Neural cell (in vitro differentiated cells): ENCODE data around the gene CDKL4. TPM values are rescaled to one million over a fixed set of nuclear protein-coding genes. Genes with fewer than 3 reads are reported as not detected.

Source experiments
- H2AFZ ChIP-seq: fragments of 200-600, 300-800 bp; sonication (generic), shearing (Covaris generic); 2 replicates; pipeline ENCODE4 v1.6.0; 2014; ENCODE audit warnings: low read depth, mild to moderate bottlenecking, antibody characterized with exemption, low read length, moderate library complexity
- H3F3A ChIP-seq: fragments of 200-600 bp; shearing (Covaris generic); 2 replicates; pipeline ENCODE4 v1.6.1; 2016; ENCODE audit warnings: mild to moderate bottlenecking, moderate library complexity, mixed read lengths, antibody characterized with exemption, low read length; ENCODE audit not compliant: insufficient read depth, poor library complexity, severe bottlenecking
- H3K27ac ChIP-seq: fragments of 200-600, 300-800 bp; sonication (generic), shearing (Covaris generic); 2 replicates; pipeline ENCODE4 v1.5.1; 2014; ENCODE audit warnings: mild to moderate bottlenecking, low read length, moderate library complexity
- H3K27me3 ChIP-seq: fragments of 300-800, 200-600 bp; sonication (generic), shearing (Covaris generic); 2 replicates; pipeline ENCODE4 v1.6.0; 2014; ENCODE audit warnings: mild to moderate bottlenecking, low read depth, low read length, moderate library complexity; ENCODE audit not compliant: insufficient read depth
- H3K36me3 ChIP-seq: fragments of 300-800, 200-600 bp; sonication (generic), shearing (Covaris generic); 2 replicates; pipeline ENCODE4 v1.5.1; 2014; ENCODE audit warnings: mild to moderate bottlenecking, antibody characterized with exemption, low read length, moderate library complexity; ENCODE audit not compliant: insufficient read depth
- H3K4me2 ChIP-seq: fragments of 300-800, 200-600 bp; sonication (generic), shearing (Covaris generic); 2 replicates; pipeline ENCODE4 v1.6.0; 2014; ENCODE audit warnings: mild to moderate bottlenecking, low read length
- H3K4me3 ChIP-seq: fragments of 300-800, 200-600 bp; sonication (generic), shearing (Covaris generic); 2 replicates; pipeline ENCODE4 v1.5.1; 2014; ENCODE audit warnings: mild to moderate bottlenecking, low read length, moderate library complexity
- H3K79me2 ChIP-seq: fragments of 200-600 bp; shearing (Covaris generic); replicated peaks from 2 replicates; pipeline ENCODE4 v1.6.0; 2014; ENCODE audit warnings: mild to moderate bottlenecking, low read length, moderate library complexity; ENCODE audit not compliant: insufficient read depth
- H3K9ac ChIP-seq: fragments of 300-800, 200-600 bp; sonication (generic), shearing (Covaris generic); 2 replicates; pipeline ENCODE4 v1.6.1; 2016; ENCODE audit warnings: mild to moderate bottlenecking, low read length, mixed read lengths
- H3K9me2 ChIP-seq: fragments of 200-600 bp; shearing (Covaris generic); 2 replicates; pipeline ENCODE4 v1.6.1; 2016; ENCODE audit warnings: mild to moderate bottlenecking, low read length, mixed read lengths; ENCODE audit not compliant: insufficient read depth
- H3K9me3 ChIP-seq: fragments of 200-600, 300-800 bp; sonication (generic), shearing (Covaris generic); 2 replicates; pipeline ENCODE4 v1.6.1; 2016; ENCODE audit warnings: mild to moderate bottlenecking, mixed run types, low read length, moderate library complexity, mixed read lengths
- H4K20me1 ChIP-seq: fragments of 200-600 bp; shearing (Covaris generic); 2 replicates; pipeline ENCODE4 v1.6.1; 2016; ENCODE audit warnings: mild to moderate bottlenecking, mixed run types; ENCODE audit not compliant: insufficient read depth
- CTCF ChIP-seq: fragments of 450-650 bp; IDR thresholded peaks from 2 replicates; pipeline ENCODE4 v1.5.1; 2014; ENCODE audit warnings: antibody characterized with exemption, mild to moderate bottlenecking, moderate library complexity; ENCODE audit not compliant: poor library complexity, severe bottlenecking
- EP300 ChIP-seq: fragments of 450-650 bp; conservative IDR thresholded peaks from 2 replicates; pipeline ENCODE4 v1.6.1; 2014; ENCODE audit warnings: antibody characterized with exemption, mild to moderate bottlenecking, moderate library complexity; ENCODE audit not compliant: poor library complexity, severe bottlenecking
- EZH2 ChIP-seq: fragments of 200-600, 300-800 bp; shearing (Covaris generic), sonication (generic); IDR thresholded peaks from 2 replicates; pipeline ENCODE4 v1.6.1; 2014; ENCODE audit warnings: antibody characterized with exemption, low read length, borderline replicate concordance, mild to moderate bottlenecking; ENCODE audit not compliant: insufficient read depth, poor library complexity, severe bottlenecking
- MXI1 ChIP-seq: fragments of 450-650 bp; conservative IDR thresholded peaks from 2 replicates; pipeline ENCODE4 v1.6.1; 2014; ENCODE audit warnings: antibody characterized with exemption, mild to moderate bottlenecking; ENCODE audit not compliant: poor library complexity, severe bottlenecking
- POLR2AphosphoS5 ChIP-seq: IDR thresholded peaks from 2 replicates; pipeline ENCODE4 v1.6.1; 2012
- RAD21 ChIP-seq: fragments of 450-650 bp; conservative IDR thresholded peaks from 2 replicates; pipeline ENCODE4 v1.6.1; 2014; ENCODE audit warnings: antibody characterized with exemption, mild to moderate bottlenecking, moderate library complexity
- REST ChIP-seq: IDR thresholded peaks from 2 replicates; pipeline ENCODE4 v1.6.1; 2012; ENCODE audit warnings: borderline replicate concordance
- SMC3 ChIP-seq: fragments of 450-650 bp; conservative IDR thresholded peaks from 2 replicates; pipeline ENCODE4 v1.6.1; 2014; ENCODE audit warnings: antibody characterized with exemption, mild to moderate bottlenecking, moderate library complexity; ENCODE audit not compliant: poor library complexity
- TAF1 ChIP-seq: IDR thresholded peaks from 2 replicates; pipeline ENCODE4 v1.6.1; 2012; ENCODE audit warnings: low read depth
- polyA plus RNA-seq: library from polyadenylated mRNA; depleted of rRNA; stranded (reverse); fragments of >200 nt; gene quantifications from 2 replicates; pipeline ENCODE4 v1.2.3, GENCODE V29; 2014

The CDKL4 gene
- polyA plus RNA-seq, 1 donor from 2014 or later = not detected

DNA sequence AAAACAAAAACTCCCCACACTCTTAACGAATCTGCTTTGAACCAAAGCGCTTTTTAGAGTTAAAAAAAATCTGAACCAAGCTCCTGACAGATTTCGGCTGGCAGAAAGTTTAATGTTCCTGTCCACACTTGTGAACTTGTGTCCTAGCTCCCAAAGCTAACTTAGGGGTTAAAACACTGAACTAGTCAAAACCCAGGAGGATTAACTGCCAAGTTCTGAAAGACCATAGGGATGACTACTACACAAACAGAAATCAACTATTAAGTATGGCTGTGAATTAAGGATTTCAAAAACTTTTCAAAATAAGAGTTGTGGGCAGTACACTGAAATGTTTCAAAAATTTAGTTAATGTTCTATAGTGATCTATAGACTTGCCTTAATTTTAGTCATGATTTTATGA lies 26.2 kb upstream of the CDKL4 start:
- H3K27me3 ChIP-seq = no peaks in the 10 kb centered on the region
- H3K9me3 ChIP-seq = no peaks in the 10 kb centered on the region
- H3F3A ChIP-seq = no peaks in the 10 kb centered on the region
- H3K4me3 ChIP-seq = no peak overlapping the region
- H2AFZ ChIP-seq = no peak overlapping the region
- H3K36me3 ChIP-seq = no peaks in the 10 kb centered on the region
- H3K27ac ChIP-seq = no peak overlapping the region
- H3K9me2 ChIP-seq = no peaks in the 10 kb centered on the region
- H3K9ac ChIP-seq = no peak overlapping the region
- no peak overlapping the region for H3K4me2 ChIP-seq
- H3K79me2 ChIP-seq = no peaks in the 10 kb centered on the region
- no peak for TF ChIP-seq EP300
- no peak for TF ChIP-seq POLR2AphosphoS5
- no peak for TF ChIP-seq TAF1
- TF ChIP-seq RAD21 = no peak
- TF ChIP-seq SMC3 = no peak
- no peak for TF ChIP-seq MXI1
- no peak for TF ChIP-seq CTCF
- TF ChIP-seq REST = no peak
- TF ChIP-seq EZH2 = no peak
- H4K20me1 ChIP-seq = no peaks in the 10 kb centered on the region

DNA sequence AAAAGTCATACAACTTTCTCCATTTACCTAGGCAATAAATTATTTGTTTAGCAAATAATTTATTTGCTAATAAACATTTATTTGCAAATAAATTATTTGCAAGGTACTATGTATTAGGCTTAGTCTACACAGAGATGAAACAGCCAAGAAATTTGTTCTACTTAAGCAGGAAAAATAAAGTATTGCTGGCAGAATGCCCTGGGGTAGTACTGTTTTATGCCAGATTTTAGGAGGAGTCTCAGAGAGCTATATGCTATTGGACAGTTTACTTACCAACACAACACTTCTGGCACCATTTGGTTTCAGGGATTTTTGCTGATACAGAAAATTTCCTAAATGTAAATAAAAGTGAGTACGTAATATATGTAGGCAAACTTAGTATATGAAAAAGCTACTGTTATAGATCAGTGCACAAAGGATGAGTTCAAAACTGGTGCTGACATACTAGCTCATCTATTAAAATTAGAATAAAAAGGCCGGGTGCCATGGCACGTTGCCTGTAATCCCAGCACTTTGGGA lies 23.2 kb upstream of the CDKL4 start:
- H3K27ac ChIP-seq = no peak overlapping the region
- H4K20me1 ChIP-seq = no peaks in the 10 kb centered on the region
- no peak overlapping the region for H3K4me2 ChIP-seq
- H3F3A ChIP-seq = no peaks in the 10 kb centered on the region
- no peak overlapping the region for H2AFZ ChIP-seq
- no peaks in the 10 kb centered on the region for H3K9me2 ChIP-seq
- no peaks in the 10 kb centered on the region for H3K27me3 ChIP-seq
- no peak overlapping the region for H3K4me3 ChIP-seq
- no peaks in the 10 kb centered on the region for H3K9me3 ChIP-seq
- no peak overlapping the region for H3K9ac ChIP-seq
- no peaks in the 10 kb centered on the region for H3K36me3 ChIP-seq
- TF ChIP-seq TAF1 = no peak
- TF ChIP-seq EP300 = no peak
- no peak for TF ChIP-seq MXI1
- TF ChIP-seq EZH2 = no peak
- no peak for TF ChIP-seq REST
- no peak for TF ChIP-seq RAD21
- TF ChIP-seq CTCF = no peak
- TF ChIP-seq SMC3 = no peak
- no peak for TF ChIP-seq POLR2AphosphoS5
- H3K79me2 ChIP-seq = no peaks in the 10 kb centered on the region
